GM21723 (cell line): ENCODE results near the gene BIRC7.
"Not testable (repeated sequence)": the region's sequence is repeated elsewhere in the genome, so short reads cannot be mapped to it uniquely, and the experiment has no call there.

Source experiments
- ATAC-seq: cut with Tn5 transposase; IDR thresholded peaks from one replicate; pipeline ENCODE4 v1.9.1; 2021; ENCODE audit warnings: mild to moderate bottlenecking, moderate library complexity; ENCODE audit not compliant: unreplicated experiment

The BIRC7 gene

GRCh38 chr20:63246490-63247288, 11.0 kb downstream of the BIRC7 start:
- no peak for ATAC-seq

GRCh38 chr20:63247671-63248228, 12.0 kb downstream of the BIRC7 start:
- no peak for ATAC-seq

DNA sequence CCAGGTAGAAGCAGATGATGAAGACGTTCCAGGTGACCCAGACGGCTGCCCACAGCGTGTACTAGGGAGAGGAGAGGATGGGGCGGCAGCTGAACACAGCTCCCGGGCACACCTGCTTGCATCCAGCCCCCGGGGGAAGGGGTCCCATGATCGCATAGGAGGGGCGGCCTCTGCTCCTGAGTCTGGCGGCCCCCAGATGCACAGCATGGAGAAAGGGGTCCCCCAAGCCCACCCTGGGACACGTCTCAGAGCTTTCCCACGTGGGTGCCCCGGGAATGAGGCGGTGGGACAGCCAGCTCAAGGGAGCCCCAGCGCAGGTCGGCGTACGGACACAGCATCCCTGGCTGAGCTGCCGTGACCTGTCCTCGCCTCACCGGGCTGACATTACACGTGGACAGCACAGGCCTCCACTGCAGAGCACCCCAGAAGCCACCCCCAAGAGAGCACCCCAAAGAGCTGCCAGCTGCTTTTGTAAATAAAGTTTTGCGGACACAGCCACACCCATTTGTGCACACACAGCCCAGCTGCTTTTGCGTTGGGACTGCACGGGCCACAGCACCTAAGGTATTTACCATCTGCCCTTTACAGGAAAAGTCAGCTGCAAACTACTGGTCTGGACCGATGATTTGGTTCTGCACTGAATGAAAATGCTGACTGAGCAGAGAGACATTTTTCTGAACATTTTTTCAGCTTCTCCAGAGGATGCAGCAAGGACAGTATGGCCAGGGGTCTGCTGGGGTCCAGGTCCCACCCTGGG, 13.3 kb downstream of the BIRC7 start:
- no peak for ATAC-seq

DNA sequence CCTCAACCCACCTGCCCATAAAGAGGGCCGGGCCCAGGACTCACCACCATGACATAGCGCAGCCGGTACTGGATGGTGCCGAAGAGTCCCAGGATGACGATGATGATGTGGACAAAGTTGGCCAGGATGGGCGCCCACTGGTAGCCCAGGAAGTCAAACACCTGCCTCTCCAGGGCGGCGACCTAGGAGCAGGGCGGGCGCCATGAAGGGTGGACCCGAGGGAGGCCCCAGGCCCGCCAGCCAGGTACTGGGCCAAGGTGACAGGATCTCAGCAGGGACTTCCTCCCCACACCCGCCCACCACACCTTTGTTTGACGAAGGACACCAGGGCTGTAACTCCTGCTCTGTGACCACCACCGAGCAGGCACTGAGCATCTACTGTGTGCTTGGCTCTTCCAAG, 14.2 kb downstream of the BIRC7 start:
- ATAC-seq: no peak

- not testable (repeated sequence) for ATAC-seq
Observed at GRCh38 chr20:63251350-63251749, 15.6 kb downstream of the BIRC7 start.

- ATAC-seq: no peak
Observed at GRCh38 chr20:63252284-63252711, 16.6 kb downstream of the BIRC7 start.

GRCh38 chr20:63253065-63253437, 17.3 kb downstream of the BIRC7 start:
- ATAC-seq: no peak

- no peak for ATAC-seq
Observed at GRCh38 chr20:63253438-63254231, 17.9 kb downstream of the BIRC7 start.

DNA sequence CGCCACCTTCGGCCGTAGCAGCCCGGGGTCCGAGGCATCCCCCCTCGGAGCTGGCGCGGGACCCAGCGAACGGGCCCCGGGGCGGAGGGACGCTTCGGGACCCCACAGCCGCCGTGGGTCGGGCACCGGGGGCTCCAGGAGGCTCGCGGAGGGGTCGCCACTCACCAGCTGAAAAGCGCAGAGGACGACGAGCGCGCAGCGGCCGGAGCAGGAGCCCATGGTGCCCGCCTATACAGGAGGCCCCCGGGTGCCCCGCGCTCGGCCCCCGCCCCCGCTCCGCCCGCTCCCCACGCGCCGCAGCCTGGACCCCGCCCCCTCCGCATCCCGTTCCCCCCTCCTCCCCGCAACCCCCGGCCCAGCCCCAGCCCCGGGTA, 18.5 kb downstream of the BIRC7 start, which contains the start of gene NKAIN4:
NKAIN4 (minus strand) TSS at position 232 of the 374 bp plus-strand sequence; CDS start at position 219, 13 bp downstream.
- no peak for ATAC-seq

DNA sequence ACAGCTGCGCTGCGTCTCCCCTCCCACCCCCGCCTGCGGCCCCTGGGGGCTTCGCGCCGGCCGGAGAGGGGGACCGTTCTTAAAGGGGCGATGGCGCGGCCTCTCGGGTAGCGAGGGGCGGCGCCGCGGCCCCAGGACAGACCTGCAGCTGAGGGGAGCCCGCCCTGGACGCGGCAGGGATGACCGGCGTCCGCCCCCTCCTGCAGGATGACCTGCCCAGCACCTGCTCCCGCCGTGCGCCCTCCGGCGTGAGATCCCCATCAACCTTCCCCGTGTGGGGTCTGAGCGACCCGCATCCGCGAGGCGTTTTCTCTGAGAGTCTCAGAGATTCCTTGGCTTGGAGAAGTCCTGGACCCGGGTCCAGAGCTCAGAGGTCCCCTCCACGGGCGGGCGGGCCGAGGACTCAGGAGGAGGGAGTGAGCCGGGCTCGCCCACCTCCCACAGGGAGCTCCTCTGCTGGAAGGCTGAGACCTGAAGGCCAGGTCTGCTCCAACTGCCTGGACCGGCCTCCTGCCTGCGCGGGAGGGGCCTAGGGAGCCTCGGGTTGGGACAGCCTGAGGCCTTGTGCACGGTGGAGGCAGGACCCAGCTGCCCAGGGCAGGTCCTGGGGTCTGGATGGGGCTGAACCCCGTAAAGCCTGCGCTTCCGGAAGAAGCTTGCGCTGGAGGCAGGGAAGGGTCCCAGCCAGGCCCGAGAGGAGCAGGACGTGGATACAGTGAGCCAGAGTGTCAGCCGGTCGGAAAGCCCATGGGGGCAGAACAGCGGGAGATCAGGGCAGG, 19.1 kb downstream of the BIRC7 start:
- ATAC-seq: no peak

GRCh38 chr20:63255931-63256704, 20.4 kb downstream of the BIRC7 start:
- ATAC-seq: no peak

- ATAC-seq: no peak
Observed at GRCh38 chr20:63256954-63257353, 21.2 kb downstream of the BIRC7 start.

DNA sequence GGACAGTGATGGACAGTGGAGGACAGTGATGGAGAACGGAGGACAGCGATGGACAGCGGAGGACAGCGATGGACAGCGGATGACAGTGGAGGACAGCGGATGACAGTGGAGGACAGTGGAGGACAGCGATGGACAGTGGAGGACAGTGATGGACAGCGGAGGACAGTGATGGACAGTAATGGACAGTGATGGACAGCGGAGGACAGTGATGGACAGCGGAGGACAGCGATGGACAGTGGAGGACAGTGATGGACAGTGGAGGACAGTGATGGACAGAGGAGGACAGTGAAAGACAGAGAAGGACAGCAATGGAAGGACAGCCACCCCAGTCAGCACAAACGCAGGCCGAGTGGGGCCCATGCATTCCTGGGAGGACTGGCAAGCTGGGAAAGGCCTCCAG, 21.9 kb downstream of the BIRC7 start:
- ATAC-seq: no peak

- no peak for ATAC-seq
Observed at GRCh38 chr20:63258781-63259180, 23.1 kb downstream of the BIRC7 start.

DNA sequence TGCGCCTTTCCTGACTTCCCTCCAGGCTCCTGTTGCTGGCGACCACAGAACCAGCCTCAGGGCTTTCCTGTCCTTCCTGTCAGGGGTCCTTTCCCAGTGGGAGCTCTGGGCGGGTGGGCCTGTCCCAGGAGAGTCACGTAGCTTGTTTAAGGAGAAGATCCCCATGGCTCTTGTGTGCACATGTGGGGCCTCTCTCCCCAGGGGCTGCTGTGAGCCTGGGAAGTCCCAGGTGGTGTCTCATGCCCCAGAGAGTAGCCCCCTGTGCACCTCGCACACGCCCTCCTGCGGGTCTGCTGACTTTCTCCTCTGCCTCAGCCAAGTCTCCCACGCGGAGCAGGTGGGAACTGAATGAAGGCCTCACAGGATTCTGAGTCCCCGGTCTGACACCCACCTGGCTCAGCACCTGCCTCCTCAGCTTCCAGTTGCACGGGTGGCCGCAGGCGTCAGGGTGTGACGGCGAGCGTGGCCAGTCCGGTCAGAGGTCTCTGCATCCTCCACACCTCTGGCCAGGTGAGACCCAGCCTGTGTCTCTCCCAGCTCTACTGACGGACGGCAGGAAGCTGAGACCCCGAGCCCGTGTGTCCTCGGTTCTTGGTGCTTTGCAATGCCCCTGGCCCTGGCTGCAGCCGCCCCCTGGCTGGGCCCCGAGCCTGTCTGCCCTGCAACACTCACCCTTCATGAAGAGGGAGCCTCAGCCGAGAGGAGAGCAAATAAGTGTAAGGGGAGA, 24.2 kb downstream of the BIRC7 start:
- no peak for ATAC-seq

DNA sequence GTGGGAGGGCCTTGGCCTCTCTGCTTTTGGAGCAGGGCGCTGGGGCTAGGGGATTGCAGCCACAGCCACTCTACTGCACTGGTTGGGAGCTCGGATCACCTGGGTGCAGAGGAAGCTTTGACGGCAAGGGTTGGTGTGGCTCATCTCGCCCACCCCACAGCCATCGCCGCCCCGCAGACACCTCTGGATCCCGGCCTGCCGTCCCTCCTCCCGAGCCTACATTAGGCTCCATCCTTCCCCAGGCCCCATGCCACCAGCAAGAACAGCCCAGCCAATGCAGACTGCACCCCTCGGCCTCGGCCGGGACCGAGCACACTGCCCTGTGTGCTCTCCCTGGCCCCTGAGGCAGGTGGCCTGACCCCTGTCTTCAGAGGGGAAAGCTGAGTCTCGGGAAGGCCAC, 24.8 kb downstream of the BIRC7 start:
- ATAC-seq: no peak

DNA sequence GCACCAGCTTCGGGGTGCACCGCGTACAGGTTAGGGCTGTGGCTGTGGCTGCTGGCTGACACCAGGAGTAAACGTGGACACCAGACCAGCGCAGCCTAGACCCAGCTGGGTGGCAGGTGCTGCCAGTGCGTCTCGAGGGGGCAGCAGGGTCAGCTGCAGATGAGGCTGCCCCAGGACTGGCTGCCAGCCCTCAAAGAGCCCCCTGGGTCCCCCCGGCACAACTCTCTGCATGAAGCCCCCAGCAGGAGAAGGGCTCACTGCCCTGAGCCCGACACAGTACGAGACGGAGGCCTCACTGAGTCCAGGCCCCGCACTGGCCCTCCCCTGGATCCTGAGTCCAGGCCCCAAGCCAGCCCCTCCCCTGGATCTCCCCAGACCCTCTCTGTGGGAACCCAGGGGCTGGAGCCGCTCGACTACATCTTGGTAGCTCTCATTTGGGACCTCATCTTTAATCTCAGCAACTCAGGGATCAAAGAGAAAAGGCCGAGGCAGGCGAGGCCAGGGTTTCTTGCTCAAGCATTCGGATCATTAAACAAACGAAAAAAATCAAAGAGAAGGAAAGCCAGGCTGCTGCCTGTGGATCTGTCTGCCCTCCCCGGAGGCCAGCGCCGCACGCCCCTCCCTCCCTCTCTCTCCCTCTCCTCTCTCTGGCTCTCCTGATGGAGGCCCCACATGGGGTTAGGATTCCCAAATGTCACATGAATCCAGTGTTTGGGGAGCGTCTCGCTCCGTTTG, 25.5 kb downstream of the BIRC7 start:
- ATAC-seq: no peak
